IPS DF 4.7 (cell line): ENCODE measurements around the gene GSX2.
"Not testable (repeated sequence)": the region's sequence is repeated elsewhere in the genome, so short reads cannot be mapped to it uniquely, and the experiment has no call there.

Experiments used
- DNase-seq: peaks from one replicate; pipeline ENCODE4 v3.0.0-alpha.2; 2013; ENCODE audit warnings: low spot score; ENCODE audit errors: extremely low read depth

Gene GSX2

DNA sequence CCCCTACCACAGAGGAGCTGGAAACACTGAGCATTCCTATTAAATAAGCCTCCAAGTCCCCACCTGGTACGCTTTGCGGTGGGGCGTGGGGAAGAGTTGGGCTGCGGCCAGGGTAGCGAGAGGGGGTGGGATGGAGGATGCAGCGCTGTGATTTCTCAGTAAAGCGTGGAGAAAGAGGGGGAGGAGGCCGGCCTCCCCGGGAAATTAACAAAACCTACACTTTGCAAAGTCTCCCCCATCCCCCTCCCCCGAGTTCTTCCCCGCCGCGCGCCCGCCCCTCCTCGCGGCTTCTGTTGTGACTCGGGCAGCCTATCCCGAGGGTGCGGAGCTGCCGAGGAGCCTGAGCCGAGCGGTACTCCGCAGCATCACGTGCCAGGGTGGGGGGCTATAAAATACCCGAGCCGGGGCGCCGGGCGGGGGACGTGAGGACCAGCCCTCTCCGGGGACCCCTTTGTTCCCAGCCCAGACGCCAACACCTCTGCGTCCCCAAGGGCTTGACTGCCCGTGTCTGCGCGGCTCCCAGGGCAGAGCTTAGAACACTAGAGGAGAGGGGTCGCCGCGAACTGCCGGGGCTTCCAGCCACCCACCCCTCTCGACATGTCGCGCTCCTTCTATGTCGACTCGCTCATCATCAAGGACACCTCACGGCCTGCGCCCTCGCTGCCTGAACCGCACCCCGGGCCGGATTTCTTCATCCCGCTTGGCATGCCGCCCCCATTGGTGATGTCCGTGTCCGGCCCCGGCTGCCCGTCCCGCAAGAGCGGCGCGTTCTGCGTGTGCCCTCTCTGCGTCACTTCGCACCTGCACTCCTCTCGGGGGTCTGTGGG is at the start of gene GSX2:
Gene GSX2 (plus strand): TSS at position 416 of the 827 bp plus-strand sequence. CDS start 182 bp downstream, at position 598.
- DNase-seq = no peak

- DNase-seq = no peak
These were observed 49.6 kb upstream of the GSX2 start for GRCh38 chr4:54050214-54050904.

DNA sequence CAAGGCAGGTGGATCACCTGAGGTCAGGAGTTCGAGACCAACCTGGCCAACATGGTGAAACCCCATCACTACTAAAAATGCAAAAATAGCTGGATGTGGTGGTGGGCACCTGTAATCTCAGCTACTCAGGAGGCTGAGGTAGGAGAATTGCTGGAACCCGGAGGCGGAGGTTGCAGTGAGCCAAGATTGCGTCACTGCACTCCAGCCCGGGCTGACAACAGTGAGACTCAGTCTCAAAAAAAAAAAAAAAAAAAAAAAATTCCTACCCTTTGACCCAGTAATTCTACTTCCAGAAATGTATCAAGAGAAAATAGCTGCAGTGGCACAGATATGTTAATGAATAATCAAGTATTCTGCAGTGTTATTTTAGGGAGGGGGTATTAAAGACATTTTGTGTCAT is 46.6 kb upstream of the GSX2 start:
- not testable (repeated sequence) for DNase-seq

DNA sequence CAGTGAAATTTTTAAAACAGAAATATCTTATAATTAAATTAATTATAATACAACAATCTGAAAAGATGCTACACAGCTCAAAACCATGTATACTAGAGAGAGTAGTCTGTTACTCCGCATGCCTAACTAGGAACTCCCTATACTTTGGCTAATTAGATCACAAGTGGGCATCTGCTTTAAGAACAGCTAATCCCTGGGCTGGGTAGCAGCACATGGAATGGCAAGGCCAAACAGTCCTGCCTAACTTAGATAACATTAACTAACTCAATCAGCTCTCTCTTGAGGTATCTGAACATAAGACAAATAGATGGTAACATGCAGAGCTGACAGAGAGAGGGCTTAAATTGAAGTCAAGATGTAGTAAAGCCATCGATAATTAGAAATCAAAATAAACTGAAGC is 45.5 kb upstream of the GSX2 start:
- no peak for DNase-seq

- DNase-seq = no peak
These were observed 44.5 kb upstream of the GSX2 start for GRCh38 chr4:54055494-54055893.

- no peak for DNase-seq
These were observed 43.6 kb upstream of the GSX2 start for GRCh38 chr4:54056360-54056759.

DNA sequence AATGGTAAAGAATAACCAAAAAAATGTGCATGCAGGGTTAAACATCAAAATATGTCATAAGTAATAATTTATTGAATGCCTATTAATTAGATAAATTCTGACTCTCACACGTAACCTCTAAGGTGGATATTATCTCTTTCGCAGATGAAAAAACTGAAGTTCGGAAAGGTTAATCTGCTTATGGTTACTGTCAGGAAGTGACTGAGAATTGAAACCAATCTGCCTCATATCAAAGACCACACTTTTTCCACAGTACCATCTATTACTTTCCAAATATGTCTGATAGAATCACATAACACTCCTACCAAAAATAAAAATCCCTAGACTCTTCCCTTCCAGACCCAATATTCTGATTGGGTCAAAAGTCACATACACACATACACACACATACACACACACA is 41.8 kb upstream of the GSX2 start:
- DNase-seq = no peak

GRCh38 chr4:54060116-54060515 is 39.8 kb upstream of the GSX2 start:
- no peak for DNase-seq

DNA sequence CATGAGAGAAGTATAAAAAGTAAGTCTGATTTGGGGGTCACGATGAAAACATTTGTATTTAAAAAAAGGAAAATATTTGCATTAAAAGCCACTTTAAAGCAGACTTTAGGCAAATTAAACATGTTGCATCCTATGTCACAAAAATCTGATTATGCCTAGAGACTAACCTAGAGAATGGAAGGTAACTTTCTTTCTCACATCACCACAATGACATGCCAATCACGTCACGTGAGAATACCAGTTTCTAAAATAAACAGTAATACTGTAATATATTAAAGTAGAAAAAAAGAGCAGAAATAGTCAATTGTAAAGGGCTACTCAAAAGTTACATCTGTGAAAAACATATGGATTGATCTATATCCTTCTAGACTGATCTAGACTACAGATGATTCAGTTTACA is 38.9 kb upstream of the GSX2 start:
- no peak for DNase-seq

DNA sequence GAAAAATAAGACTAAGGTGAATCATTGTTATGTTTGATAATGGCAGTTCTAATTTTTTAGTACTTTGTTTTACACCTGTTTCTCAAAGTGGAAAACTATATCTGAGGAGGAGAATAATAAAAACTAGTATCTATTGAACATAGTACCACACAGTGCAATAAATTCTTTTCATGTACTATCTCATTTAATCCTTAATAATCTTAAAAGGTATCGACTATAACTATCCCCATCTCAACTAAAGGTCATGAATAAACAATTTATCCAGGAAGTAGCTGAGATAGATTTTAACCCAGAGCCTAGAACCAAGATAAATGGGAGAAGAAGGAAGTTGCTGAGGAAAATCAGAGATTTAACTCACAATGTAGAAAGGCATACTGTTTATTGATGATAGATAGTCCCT is 38.1 kb upstream of the GSX2 start:
- DNase-seq = no peak

GRCh38 chr4:54062392-54062791 is 37.6 kb upstream of the GSX2 start:
- no peak for DNase-seq

- no peak for DNase-seq
These were observed 36.7 kb upstream of the GSX2 start for GRCh38 chr4:54063229-54063628.

- no peak for DNase-seq
These were observed 36.1 kb upstream of the GSX2 start for GRCh38 chr4:54063737-54064316.

- peak; percentile 51 for DNase-seq
These were observed 35.4 kb upstream of the GSX2 start, which contains the start of gene CHIC2 for GRCh38 chr4:54064317-54065111. Gene CHIC2 (minus strand): TSS chr4:54064605. CDS start chr4:54064300, 305 bp downstream.

- DNase-seq = no peak
These were observed 34.5 kb upstream of the GSX2 start for GRCh38 chr4:54065282-54066087.

DNA sequence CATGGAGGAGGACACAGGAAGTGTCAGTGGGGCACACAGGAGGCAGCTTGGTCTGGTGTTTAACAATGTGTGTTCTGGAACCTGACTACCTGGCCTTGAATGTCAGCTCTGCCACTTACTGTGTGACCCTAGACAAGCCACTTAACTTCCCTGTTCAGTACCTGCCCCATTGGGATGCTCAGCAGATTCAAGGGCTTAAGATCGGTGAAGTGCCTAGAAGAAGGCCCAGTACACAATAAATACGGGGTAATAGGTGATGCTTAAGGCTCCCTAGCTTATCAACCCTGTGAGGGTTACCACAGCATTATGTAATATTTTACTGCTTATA is 33.9 kb upstream of the GSX2 start:
- no peak for DNase-seq

DNA sequence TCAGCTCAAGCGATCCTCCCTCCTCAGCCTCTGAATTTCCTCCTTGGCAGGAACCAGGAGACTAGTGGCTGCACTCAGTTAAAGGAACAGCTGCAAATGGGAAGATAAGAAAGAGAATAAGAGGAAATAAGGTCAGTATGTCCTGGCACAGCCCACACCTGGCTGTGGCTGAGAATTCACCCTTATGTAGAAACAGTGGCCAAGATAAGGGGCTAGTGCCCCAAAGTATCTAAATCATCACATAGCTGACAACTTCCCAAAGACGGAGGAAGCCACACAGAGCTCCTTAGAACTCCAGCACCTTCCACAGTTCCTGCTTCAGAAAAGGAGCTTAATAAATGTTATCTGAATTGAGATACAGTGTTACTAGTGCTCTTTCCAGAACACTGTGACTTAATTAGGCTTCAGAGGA is 33.2 kb upstream of the GSX2 start:
- no peak for DNase-seq

- no peak for DNase-seq
These were observed 32.8 kb upstream of the GSX2 start for GRCh38 chr4:54067166-54067565.

DNA sequence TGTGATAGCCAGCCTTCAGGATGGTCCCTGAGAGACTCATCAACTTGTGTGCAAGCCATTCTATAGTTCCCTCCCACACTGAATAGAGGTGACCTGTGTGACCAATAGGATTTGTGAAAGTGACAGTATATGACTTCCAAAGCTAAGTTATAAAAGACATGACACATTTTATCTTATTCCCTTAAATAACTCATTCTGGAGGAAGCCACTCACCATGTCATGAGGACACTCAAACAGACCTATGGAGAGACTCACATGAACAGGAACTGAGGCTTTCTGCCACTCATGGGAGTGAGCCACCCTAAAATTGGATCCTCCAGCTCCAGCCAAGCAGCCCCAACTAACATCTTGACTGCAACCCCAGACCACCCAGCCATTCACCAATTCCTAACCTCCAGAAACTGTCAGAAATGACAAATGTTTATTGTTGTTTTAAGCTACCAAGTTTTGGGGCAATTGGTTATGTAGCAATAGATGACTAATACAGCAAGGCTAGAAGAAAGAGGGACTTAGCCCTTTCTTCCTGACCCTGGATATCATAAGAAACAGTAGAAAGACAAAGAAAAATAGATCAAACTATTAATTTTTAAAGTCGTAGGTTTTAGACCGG is 26.6 kb upstream of the GSX2 start:
- no peak for DNase-seq

DNA sequence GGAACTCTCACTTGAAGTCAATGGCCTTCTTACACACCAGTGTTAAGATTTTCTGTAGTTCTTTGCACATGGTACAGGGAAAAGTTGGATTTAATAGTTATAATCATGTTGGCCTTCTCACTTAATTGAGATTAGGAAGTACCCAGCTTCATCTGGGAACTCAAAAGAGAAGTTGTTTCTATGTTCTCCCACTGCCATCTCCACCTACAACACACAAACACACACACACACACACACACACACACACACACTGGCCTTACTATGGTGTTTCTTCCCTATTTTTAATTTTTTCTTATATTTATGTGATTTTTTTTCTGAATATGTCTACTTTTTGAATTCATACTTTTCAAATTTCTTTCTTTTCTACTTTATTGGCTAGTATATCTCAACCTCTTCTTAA is 25.6 kb upstream of the GSX2 start:
- no peak for DNase-seq
